AG04449 (cell line): ENCODE data around the gene NDUFA1.
"Not testable (repeated sequence)": the region's sequence is repeated elsewhere in the genome, so short reads cannot be mapped to it uniquely, and the experiment has no call there.

Source experiments
- CTCF ChIA-PET: fragments of 350-600 bp; formaldehyde crosslinking; extraction: SDS; loops from one replicate; lab custom pipeline; 2021; ENCODE audit warnings: antibody characterized with exemption; lab: Yijun Ruan, JAX
- POLR2A ChIA-PET: fragments of 400-600, 350-600 bp; formaldehyde crosslinking; extraction: SDS; loops from one replicate; lab custom pipeline; 2020; ENCODE audit warnings: antibody characterized with exemption, inconsistent platforms; lab: Yijun Ruan, JAX
- DNase-seq: peaks from one replicate; pipeline ENCODE4 v3.0.0-alpha.2; 2010; ENCODE audit warnings: low read depth, low spot score
- H3K4me3 ChIP-seq: 2 replicates; pipeline ENCODE4 v1.5.1; 2011; ENCODE audit warnings: low read depth, mild to moderate bottlenecking, control low read depth, low read length
- CTCF ChIP-seq: IDR thresholded peaks from one replicate; pipeline ENCODE4 v1.5.1; 2011; ENCODE audit warnings: mild to moderate bottlenecking, moderate library complexity, low read length, control low read depth, inconsistent platforms; ENCODE audit not compliant: insufficient read depth; ENCODE audit errors: missing control alignments

The NDUFA1 gene

GRCh38 chrX:119880552-119881437 is 9.2 kb downstream of the NDUFA1 start:
- no peak for DNase-seq
- no peak overlapping the region for H3K4me3 ChIP-seq
- CTCF ChIA-PET, result interaction anchor here (0.5 to 1.0 kb wide), 4 partner anchors 9 to 362 kb away, joined by 3 to 4 read pairs (median 3); partner anchors contain the start of genes NDUFA1 and RNF113A
- POLR2A ChIA-PET, result no interaction called here
- TF ChIP-seq CTCF, result peak; percentile 64

DNA sequence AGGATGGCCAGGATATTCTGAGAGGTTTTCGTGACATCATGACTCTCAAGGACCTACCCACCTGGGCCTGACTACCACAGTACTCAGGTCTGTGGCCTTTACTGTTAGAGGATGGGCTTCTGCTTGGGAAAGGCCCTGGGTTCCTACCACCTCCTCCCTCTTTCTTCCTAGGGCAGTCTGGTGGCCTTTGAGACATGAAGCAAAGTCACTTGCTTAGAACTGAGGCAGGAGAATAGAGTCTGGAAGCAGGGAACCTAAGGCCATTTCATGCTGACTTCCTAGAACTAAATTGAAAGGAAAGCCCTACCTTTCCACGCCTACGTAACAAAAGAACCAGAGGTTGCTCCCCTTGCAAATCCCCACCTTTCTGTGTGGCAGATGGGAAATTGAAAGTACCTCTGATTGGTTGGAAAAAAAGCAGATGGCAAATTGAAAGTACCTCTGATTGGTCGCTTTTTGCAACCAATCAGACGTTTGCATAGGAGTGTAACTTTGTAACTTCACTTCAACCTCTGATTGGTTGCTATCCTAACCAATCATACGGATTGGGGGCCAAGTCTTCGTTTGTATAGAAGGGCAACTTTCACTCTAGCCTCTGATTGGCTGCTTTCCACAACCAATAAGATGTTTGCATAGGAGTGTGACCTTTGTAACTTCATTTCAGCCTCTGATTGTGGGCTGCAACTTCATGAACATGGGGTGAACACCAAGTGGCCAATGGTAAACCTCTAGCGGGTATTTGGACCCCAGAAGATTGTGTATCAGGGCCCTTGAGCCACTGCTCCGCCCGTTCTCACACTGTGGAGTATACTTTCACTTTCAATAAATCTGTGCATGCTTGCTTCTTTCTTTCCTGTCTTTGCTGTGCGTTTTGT is 14.2 kb downstream of the NDUFA1 start:
- H3K4me3 ChIP-seq, result no peak overlapping the region
- no peak for TF ChIP-seq CTCF
- CTCF ChIA-PET, result interaction anchor here (2.4 kb wide), 1 partner anchor 8 kb away, joined by 10 read pairs; no protein-coding TSS in a partner anchor
- POLR2A ChIA-PET, result no interaction called here
- no peak for DNase-seq

- peak; percentile 64 for TF ChIP-seq CTCF
- POLR2A ChIA-PET, result no interaction called here
- DNase-seq, result no peak
- peak overlapping the region; percentile 37 for H3K4me3 ChIP-seq
- CTCF ChIA-PET, result interaction anchor here (1.3 to 2.4 kb wide), 3 partner anchors 10 to 372 kb away, joined by 4 to 10 read pairs (median 5); no protein-coding TSS in a partner anchor
Measured at GRCh38 chrX:119887721-119888425, 16.2 kb downstream of the NDUFA1 start.

- POLR2A ChIA-PET, DNase-seq, H3K4me3 ChIP-seq: not testable (repeated sequence)
- CTCF ChIA-PET, result interaction anchor here (0.6 kb wide), 1 partner anchor 1109 kb away, joined by 3 read pairs; no protein-coding TSS in a partner anchor
Measured at GRCh38 chrX:119890626-119891025, 19.0 kb downstream of the NDUFA1 start.

DNA sequence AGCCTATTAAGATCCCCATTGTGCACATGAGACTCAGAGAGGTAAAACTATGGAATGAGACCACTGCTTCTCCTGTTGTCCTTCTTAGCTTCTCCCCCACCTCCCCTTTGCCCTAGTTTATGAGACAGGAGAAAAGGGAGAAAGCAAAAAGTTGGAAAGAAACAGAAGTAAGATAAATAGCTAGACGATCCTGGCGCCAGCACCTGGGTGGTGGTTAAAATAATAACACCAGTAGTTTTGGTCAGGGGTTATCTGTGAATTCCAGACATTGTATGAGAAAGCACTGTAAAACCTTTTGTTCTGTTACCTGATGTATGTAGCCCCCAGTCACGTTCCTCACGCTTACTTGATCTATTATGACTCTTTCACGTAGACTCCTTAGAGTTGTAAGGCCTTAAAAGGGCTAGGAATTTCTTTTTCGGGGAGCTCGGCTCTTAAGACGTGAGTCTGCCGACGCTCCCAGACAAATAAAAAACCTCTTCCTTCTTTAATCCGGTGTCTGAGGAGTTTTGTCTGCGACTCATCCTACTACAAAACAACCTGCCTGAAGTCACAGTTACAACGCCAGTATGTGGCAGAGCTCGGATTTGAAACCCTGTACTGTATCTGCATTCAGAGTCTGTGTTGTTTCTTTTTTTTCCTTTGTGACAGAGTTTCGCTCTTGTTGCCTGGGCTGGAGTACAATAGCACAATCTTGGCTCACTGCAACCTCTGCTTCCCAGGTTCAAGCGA is 20.5 kb downstream of the NDUFA1 start:
- H3K4me3 ChIP-seq, POLR2A ChIA-PET, CTCF ChIA-PET, DNase-seq: not testable (repeated sequence)

DNA sequence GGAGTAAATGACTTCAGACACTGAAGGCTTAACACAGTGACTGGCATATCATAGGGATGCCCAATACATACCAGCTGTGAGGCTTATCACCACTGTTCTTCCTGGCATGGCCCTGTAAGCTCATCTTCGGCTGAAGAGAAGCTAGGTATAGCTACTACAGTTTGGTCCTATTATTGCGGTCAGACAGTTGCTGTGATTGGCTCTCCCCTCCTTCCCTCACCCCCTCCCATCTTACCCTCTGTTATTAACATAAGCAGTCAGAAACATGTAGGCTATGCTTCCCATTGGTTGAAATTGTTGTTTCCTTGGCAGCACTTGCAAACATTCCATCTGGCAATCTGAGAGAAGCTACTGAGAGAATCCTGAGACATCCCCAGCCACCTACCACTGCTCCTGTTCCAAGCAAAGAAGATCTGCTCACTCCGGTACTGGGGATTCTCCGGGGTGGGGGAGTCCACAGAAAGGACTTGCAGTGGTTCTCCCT is 24.3 kb downstream of the NDUFA1 start, which contains the start of gene AKAP14:
Gene AKAP14 (plus strand): TSS at position 51 of the 484 bp plus-strand sequence. CDS start 7,331 bp downstream, outside the sequence.
- H3K4me3 ChIP-seq, result no peak within 1 kb of the TSS
- ChIA-PET CTCF (no interaction called here), POLR2A (no interaction called here)
- no peak for TF ChIP-seq CTCF
- no peak for DNase-seq
